EL (cell line): ENCODE measurements around the gene INTS12.
A peak's percentile ranks its signal among the peaks of the same experiment; 100 is the strongest.
"Not testable (repeated sequence)": the region's sequence is repeated elsewhere in the genome, so short reads cannot be mapped to it uniquely, and the experiment has no call there.

ENCODE experiments used
- DNase-seq: peaks from one replicate; pipeline ENCODE4 v3.0.0-alpha.2; 2016

The INTS12 gene

GRCh38 chr4:105708181-105709080 is at the start of gene INTS12, which contains the start of gene GSTCD:
INTS12 (minus strand) TSS chr4:105708689; CDS start chr4:105700005, 8,684 bp downstream.
GSTCD (plus strand) TSS chr4:105708784; CDS start chr4:105717614, 8,830 bp downstream.
- peak; percentile 90 for DNase-seq

GRCh38 chr4:105755375-105755774 is 46.9 kb upstream of the INTS12 start:
- no peak for DNase-seq

- DNase-seq: no peak
Measured at GRCh38 chr4:105753361-105753760, 44.9 kb upstream of the INTS12 start.

GRCh38 chr4:105751718-105752299 is 43.3 kb upstream of the INTS12 start:
- no peak for DNase-seq

DNA sequence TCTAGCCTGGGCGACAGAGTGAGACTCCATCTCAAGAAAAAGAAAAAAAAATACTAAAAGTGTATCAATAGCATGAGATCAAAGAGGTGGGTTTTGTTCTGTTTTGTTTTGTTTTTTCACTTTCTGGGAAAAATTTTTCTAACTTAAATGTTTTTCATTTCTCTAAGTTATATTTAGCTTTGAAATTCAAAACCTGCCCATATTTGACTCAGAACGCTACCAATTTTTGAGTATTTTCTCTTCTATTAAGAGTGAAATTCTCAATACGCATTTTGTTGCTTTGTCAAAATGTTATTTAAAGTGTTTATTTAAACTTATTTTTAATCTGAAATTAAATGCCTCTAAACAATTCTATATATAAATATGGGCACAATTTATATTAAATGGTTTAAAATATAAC is 39.7 kb upstream of the INTS12 start:
- no peak for DNase-seq

DNA sequence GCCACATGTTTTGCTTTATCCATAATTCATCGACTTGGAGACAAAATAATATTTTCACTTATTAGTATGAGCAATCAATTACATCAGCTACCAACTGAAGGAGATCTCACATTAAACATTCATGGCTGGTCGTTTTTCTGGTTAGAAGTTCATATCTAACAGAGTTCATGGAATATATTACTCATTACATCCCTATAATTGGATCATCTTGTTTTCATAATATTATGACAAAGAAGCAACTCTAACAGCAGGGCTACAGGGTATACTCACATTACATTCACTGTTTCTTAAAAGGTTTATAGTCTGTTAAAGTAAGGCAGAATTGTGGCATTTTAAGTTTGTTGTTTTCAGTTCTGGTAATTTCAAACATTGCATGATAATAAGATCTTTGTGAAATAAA is 33.1 kb upstream of the INTS12 start:
- DNase-seq: no peak

- DNase-seq: not testable (repeated sequence)
Measured at GRCh38 chr4:105735217-105735616, 26.7 kb upstream of the INTS12 start.

DNA sequence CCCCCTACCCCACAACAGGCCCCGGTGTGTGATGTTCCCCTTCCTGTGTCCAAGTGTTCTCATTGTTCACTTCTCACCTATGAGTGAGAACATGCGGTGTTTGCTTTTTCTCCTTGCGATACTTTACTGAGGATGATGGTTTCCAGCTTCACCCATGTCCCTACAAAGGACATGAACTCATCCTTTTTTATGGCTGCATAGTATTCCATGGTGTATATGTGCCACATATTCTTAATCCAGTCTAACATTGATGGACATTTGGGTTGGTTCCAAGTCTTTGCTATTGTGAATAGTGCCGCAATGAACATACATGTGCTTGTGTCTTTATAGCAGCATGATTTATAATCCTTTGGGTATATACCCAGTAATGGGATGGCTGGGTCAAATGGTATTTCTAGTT is 21.4 kb upstream of the INTS12 start:
- DNase-seq: not testable (repeated sequence)

DNA sequence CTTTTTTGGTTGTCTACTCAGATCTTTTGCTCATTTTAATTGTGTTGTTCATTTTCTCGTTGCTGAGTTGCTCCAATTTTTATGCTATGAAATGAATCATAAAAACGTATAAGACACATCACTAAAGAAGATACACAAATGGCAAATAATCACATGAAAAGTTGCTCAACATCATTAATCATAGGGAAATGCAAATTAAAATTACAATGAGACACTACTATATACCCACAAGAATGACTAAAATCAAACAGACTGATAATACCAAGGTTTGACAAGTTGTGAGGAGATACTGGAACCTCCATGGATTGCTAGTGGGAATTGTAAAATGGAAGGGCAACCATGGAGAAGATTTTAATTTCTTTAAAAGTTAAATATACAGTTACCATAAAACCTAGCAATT is 17.1 kb upstream of the INTS12 start:
- no peak for DNase-seq

- DNase-seq: no peak
Measured at GRCh38 chr4:105719204-105719603, 10.7 kb upstream of the INTS12 start.

- DNase-seq: peak; percentile 39
Measured at GRCh38 chr4:105715692-105716278, 7.3 kb upstream of the INTS12 start.

GRCh38 chr4:105714932-105715331 is 6.4 kb upstream of the INTS12 start:
- DNase-seq: no peak

DNA sequence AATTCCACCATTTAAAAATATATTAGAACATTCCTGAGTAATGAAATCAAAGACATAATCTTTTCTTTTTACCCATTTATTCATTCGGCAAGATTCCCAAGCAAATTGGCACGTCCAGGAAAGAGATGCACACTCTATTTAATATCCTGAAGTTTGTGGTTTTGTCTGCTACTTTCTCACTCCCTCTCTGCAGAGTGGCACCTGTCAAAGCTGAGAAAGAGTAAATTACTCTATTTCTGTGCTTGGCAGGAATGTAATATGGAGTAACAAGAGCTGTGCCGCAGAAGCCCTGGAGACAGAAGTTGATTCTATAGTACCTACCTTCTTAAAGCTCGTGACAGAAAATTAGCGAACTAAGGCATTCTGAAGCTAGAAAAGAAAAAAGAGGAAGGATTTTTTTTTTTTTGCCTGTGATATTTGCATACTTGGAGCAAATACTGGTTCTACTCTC is 5.6 kb upstream of the INTS12 start:
- peak; percentile 53 for DNase-seq

GRCh38 chr4:105712766-105713165 is 4.3 kb upstream of the INTS12 start:
- DNase-seq: peak; percentile 28

DNA sequence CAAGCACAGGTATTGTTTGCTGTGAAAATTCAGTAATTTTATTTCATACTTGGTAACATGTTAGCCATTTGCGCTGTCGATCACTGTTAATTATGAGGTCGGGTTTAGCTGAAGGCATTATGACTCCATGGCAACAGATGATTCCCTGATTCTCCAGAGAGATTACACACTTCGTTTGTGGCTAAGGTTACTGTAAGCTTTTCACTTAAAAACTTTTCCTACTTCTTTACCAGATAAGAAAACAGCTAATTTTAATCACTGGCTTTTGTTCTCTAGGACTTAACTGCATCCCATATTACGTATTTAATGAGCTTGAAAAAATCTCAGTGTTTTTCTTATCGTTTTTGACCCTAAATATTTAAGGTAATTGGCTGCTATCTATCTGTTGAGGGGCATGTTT is 2.2 kb upstream of the INTS12 start:
- peak; percentile 7 for DNase-seq

DNA sequence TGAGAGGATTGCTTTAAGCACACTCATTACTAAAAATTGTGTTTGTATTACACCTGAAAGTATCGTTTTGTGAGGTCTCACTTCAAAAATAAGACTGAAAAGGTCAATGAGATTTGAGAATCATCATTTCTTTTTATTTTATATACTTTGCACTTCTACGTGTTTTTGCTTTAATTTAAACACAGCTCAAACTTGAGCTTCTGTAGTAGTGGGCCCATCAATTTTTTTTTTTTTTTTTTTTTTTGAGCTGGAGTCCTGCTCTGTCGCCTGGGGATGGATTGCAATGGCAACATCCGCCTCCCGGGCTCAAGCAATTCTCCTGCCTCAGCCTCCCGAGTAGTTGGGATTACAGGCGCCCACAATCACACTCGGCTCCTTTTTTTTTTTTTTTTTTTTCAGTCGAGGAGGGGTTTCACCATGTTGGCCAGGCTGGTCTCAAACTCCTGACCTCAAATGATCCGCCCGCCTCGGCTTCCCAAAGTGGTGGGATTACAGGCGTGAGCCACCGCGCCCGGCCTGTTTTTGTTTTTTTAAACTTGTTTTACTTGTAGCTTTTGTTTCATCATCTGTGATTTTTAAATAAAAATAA is 1.6 kb upstream of the INTS12 start:
- DNase-seq: no peak

DNA sequence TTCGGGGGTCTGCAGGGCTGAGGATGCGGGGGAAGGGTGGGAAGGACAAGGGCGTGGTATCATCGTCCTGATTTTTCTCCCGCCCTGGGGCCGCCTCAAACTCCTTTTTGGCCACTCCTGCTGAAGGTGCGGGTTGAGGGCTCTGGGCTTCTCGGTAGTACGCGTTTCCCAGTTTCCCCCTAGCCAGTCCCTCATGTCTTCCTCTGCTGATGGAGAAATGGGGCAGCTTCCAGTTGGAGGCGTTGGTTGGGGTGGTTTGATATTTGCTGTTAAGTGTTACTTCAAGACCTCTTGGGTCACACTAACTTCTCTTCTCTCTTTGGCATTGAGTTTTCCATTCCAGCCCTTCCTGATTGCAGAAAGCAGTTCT is 577 bp upstream of the INTS12 start:
- peak; percentile 37 for DNase-seq

- DNase-seq: no peak
Measured at GRCh38 chr4:105707782-105708180, 708 bp downstream of the INTS12 start.

- no peak for DNase-seq
Measured at GRCh38 chr4:105698607-105699006, 9.9 kb downstream of the INTS12 start.

GRCh38 chr4:105695832-105696231 is 12.7 kb downstream of the INTS12 start:
- not testable (repeated sequence) for DNase-seq

GRCh38 chr4:105694812-105695211 is 13.7 kb downstream of the INTS12 start:
- not testable (repeated sequence) for DNase-seq

GRCh38 chr4:105686571-105686970 is 21.9 kb downstream of the INTS12 start:
- no peak for DNase-seq

DNA sequence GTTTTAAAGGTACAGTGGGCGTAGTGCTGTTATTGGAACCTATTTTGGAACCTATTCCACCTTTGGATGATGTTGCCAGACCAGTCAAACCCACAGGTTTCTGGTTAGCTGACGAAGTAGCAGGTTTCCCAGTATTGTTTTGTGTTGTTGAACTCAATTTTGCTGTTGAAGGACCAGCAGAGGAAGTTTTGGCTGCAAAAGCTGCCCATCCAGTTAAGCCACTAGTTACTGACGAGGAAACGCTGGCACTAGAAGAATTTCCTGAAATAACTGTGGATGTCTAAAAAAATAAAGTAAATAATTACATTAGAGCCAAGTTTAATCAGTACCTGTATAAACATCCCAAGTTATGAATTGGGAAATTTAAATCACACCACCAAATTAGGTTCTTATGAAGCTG is 25.5 kb downstream of the INTS12 start:
- DNase-seq: no peak
